ENCODE results near the gene SAMM50. TPM values are rescaled to one million over a fixed set of nuclear protein-coding genes. Genes with fewer than 3 reads are reported as not detected.

Gene SAMM50
- total RNA-seq, 2 experiments from 2014 or later: 42.1 to 43.8 TPM

- ATAC-seq (ENCODE audit: low read depth): peak; percentile 43
- Mint-ChIP-seq H3K36me3 (peaks cover 20% of the 10 kb centered on the region), H3K4me1 (peaks cover 16% of the 10 kb centered on the region), H3K9me3 (no peaks in the 10 kb centered on the region), H3K27me3 (no peaks in the 10 kb centered on the region), H3K27ac (no peak overlapping the region), H3K4me3 (no peak overlapping the region)
- DNase-seq: peak; percentile 63
- POLR2A ChIA-PET: interaction anchor here (0.6 to 2.3 kb wide), 4 partner anchors 34 to 401 kb away, joined by 3 to 9 read pairs (median 8); no protein-coding TSS in a partner anchor
Measured at GRCh38 chr22:43993072-43993760, 38.0 kb downstream of the SAMM50 start.

GRCh38 chr22:43994006-43994405 lies 38.8 kb downstream of the SAMM50 start:
- peaks cover 28% of the 10 kb centered on the region for H3K36me3 Mint-ChIP-seq
- peaks cover 16% of the 10 kb centered on the region for H3K4me1 Mint-ChIP-seq
- no peak for DNase-seq
- no peaks in the 10 kb centered on the region for H3K9me3 Mint-ChIP-seq
- peak overlapping the region; percentile 35 for H3K27ac Mint-ChIP-seq
- H3K27me3 Mint-ChIP-seq: no peaks in the 10 kb centered on the region
- H3K4me3 Mint-ChIP-seq: no peak overlapping the region
- POLR2A ChIA-PET: interaction anchor here (1.8 to 2.3 kb wide), 3 partner anchors 33 to 187 kb away, joined by 6 to 9 read pairs (median 9); no protein-coding TSS in a partner anchor
- no peak for ATAC-seq (ENCODE audit: low read depth)

GRCh38 chr22:43994416-43994815 lies 39.2 kb downstream of the SAMM50 start:
- Mint-ChIP-seq H3K4me3 (peak overlapping the region; percentile 22), H3K27ac (no peak overlapping the region), H3K36me3 (peaks cover 30% of the 10 kb centered on the region), H3K4me1 (peaks cover 16% of the 10 kb centered on the region), H3K27me3 (no peaks in the 10 kb centered on the region), H3K9me3 (no peaks in the 10 kb centered on the region)
- ATAC-seq (ENCODE audit: low read depth) (no peak), DNase-seq (no peak)
- POLR2A ChIA-PET: interaction anchor here (1.8 to 2.3 kb wide), 3 partner anchors 32 to 187 kb away, joined by 6 to 9 read pairs (median 9); no protein-coding TSS in a partner anchor

GRCh38 chr22:43995057-43995685 lies 39.9 kb downstream of the SAMM50 start:
- POLR2A ChIA-PET: no interaction called here
- Mint-ChIP-seq H3K4me1 (peaks cover 16% of the 10 kb centered on the region), H3K4me3 (peak overlapping the region; percentile 83), H3K36me3 (peaks cover 30% of the 10 kb centered on the region), H3K27ac (peak overlapping the region; percentile 70), H3K27me3 (no peaks in the 10 kb centered on the region), H3K9me3 (no peaks in the 10 kb centered on the region)
- DNase-seq: no peak
- no peak for ATAC-seq (ENCODE audit: low read depth)

GRCh38 chr22:43995798-43996169 lies 40.5 kb downstream of the SAMM50 start:
- H3K4me3 Mint-ChIP-seq: peak overlapping the region; percentile 83
- no peak for DNase-seq

GRCh38 chr22:43996170-43996980 lies 41.1 kb downstream of the SAMM50 start:
- peak overlapping the region; percentile 82 for H3K27ac Mint-ChIP-seq
- ATAC-seq (ENCODE audit: low read depth): peak; percentile 85
- H3K9me3 Mint-ChIP-seq: no peaks in the 10 kb centered on the region
- POLR2A ChIA-PET: interaction anchor here (1.0 kb wide), 1 partner anchor 31 kb away, joined by 5 read pairs; no protein-coding TSS in a partner anchor
- DNase-seq: peak; percentile 69
- no peaks in the 10 kb centered on the region for H3K27me3 Mint-ChIP-seq
- H3K4me1 Mint-ChIP-seq: peaks cover 16% of the 10 kb centered on the region
- H3K4me3 Mint-ChIP-seq: peak overlapping the region; percentile 83
- H3K36me3 Mint-ChIP-seq: peaks cover 30% of the 10 kb centered on the region

More at GRCh38 chr22:43995798-43996169, 40.5 kb downstream of the SAMM50 start:
- H3K9me3 Mint-ChIP-seq: no peaks in the 10 kb centered on the region
- H3K27ac Mint-ChIP-seq: peak overlapping the region; percentile 82
- peaks cover 16% of the 10 kb centered on the region for H3K4me1 Mint-ChIP-seq
- peak; percentile 4 for ATAC-seq (ENCODE audit: low read depth)
- H3K36me3 Mint-ChIP-seq: peaks cover 30% of the 10 kb centered on the region
- POLR2A ChIA-PET: no interaction called here
- no peaks in the 10 kb centered on the region for H3K27me3 Mint-ChIP-seq

- no peak for DNase-seq
- POLR2A ChIA-PET: interaction anchor here (1.0 kb wide), 1 partner anchor 30 kb away, joined by 5 read pairs; no protein-coding TSS in a partner anchor
- no peaks in the 10 kb centered on the region for H3K9me3 Mint-ChIP-seq
- H3K4me1 Mint-ChIP-seq: peaks cover 16% of the 10 kb centered on the region
- H3K36me3 Mint-ChIP-seq: peaks cover 26% of the 10 kb centered on the region
- H3K27ac Mint-ChIP-seq: no peak overlapping the region
- ATAC-seq (ENCODE audit: low read depth): no peak
- H3K4me3 Mint-ChIP-seq: peak overlapping the region; percentile 10
- H3K27me3 Mint-ChIP-seq: no peaks in the 10 kb centered on the region
Measured at GRCh38 chr22:43996981-43997265, 41.7 kb downstream of the SAMM50 start.

- H3K27me3 Mint-ChIP-seq: no peaks in the 10 kb centered on the region
- POLR2A ChIA-PET: no interaction called here
- no peaks in the 10 kb centered on the region for H3K9me3 Mint-ChIP-seq
- no peak overlapping the region for H3K27ac Mint-ChIP-seq
- peaks cover 12% of the 10 kb centered on the region for H3K4me1 Mint-ChIP-seq
- peaks cover 17% of the 10 kb centered on the region for H3K36me3 Mint-ChIP-seq
- no peak for DNase-seq
- ATAC-seq (ENCODE audit: low read depth): no peak
- H3K4me3 Mint-ChIP-seq: no peak overlapping the region
Measured at GRCh38 chr22:43998679-43999264, 43.5 kb downstream of the SAMM50 start.

GRCh38 chr22:43999378-43999777 lies 44.1 kb downstream of the SAMM50 start:
- POLR2A ChIA-PET: no interaction called here
- Mint-ChIP-seq H3K9me3 (no peaks in the 10 kb centered on the region), H3K27me3 (no peaks in the 10 kb centered on the region), H3K36me3 (peaks cover 16% of the 10 kb centered on the region), H3K4me1 (peaks cover 12% of the 10 kb centered on the region), H3K4me3 (no peak overlapping the region), H3K27ac (no peak overlapping the region)
- ATAC-seq (ENCODE audit: low read depth) (no peak), DNase-seq (no peak)

GRCh38 chr22:44000123-44000522 lies 44.9 kb downstream of the SAMM50 start:
- DNase-seq (no peak), ATAC-seq (ENCODE audit: low read depth) (no peak)
- no peak overlapping the region for H3K27ac Mint-ChIP-seq
- POLR2A ChIA-PET: no interaction called here
- peaks cover 14% of the 10 kb centered on the region for H3K36me3 Mint-ChIP-seq
- H3K4me1 Mint-ChIP-seq: peaks cover 10% of the 10 kb centered on the region
- H3K4me3 Mint-ChIP-seq: no peak overlapping the region
- no peaks in the 10 kb centered on the region for H3K9me3 Mint-ChIP-seq
- no peaks in the 10 kb centered on the region for H3K27me3 Mint-ChIP-seq

GRCh38 chr22:44001521-44001920 lies 46.3 kb downstream of the SAMM50 start:
- Mint-ChIP-seq H3K27me3 (no peaks in the 10 kb centered on the region), H3K27ac (no peak overlapping the region), H3K9me3 (no peaks in the 10 kb centered on the region), H3K4me1 (peaks cover 1% of the 10 kb centered on the region), H3K4me3 (no peak overlapping the region), H3K36me3 (peaks cover 13% of the 10 kb centered on the region)
- POLR2A ChIA-PET: no interaction called here
- ATAC-seq (ENCODE audit: low read depth) (no peak), DNase-seq (no peak)

GRCh38 chr22:44002324-44002723 lies 47.1 kb downstream of the SAMM50 start:
- DNase-seq: no peak
- Mint-ChIP-seq H3K9me3 (no peaks in the 10 kb centered on the region), H3K4me3 (no peak overlapping the region), H3K36me3 (peaks cover 13% of the 10 kb centered on the region), H3K27me3 (no peaks in the 10 kb centered on the region), H3K4me1 (no peaks in the 10 kb centered on the region), H3K27ac (no peak overlapping the region)
- POLR2A ChIA-PET: no interaction called here
- ATAC-seq (ENCODE audit: low read depth): no peak

- no peaks in the 10 kb centered on the region for H3K9me3 Mint-ChIP-seq
- H3K4me3 Mint-ChIP-seq: no peak overlapping the region
- POLR2A ChIA-PET: no interaction called here
- H3K36me3 Mint-ChIP-seq: peaks cover 12% of the 10 kb centered on the region
- no peak for DNase-seq
- ATAC-seq (ENCODE audit: low read depth): no peak
- no peaks in the 10 kb centered on the region for H3K4me1 Mint-ChIP-seq
- no peaks in the 10 kb centered on the region for H3K27me3 Mint-ChIP-seq
- H3K27ac Mint-ChIP-seq: no peak overlapping the region
Measured at GRCh38 chr22:44002997-44003396, 47.8 kb downstream of the SAMM50 start.

All from activated naive CD8-positive, alpha-beta T cell treated with anti-CD3 and anti-CD28 coated beads, Interleukin-2, amount 10 ng/mL, durations not matched to agents 7 days and 5 days (primary cell).